Cardiac fibroblast (primary cell): Measurements from ENCODE around the gene CDCP1.

Source experiments
- DNase-seq, 2 donors: peaks; one replicate each; pipeline versions ENCODE4 v3.0.0 to v3.0.0-alpha.2; 2010; ENCODE audit warnings: low read depth in 2 of 2
- H3K4me3 ChIP-seq, 2 donors: replicated peaks in 1 of 2; 1 replicate in 1 of 2; 2 replicates in 1 of 2; pipeline ENCODE4 v1.5.1; 2011; ENCODE audit warnings: low read depth in 2 of 2, low read length in 2 of 2, mild to moderate bottlenecking in 2 of 2, moderate library complexity in 1 of 2
- CTCF ChIP-seq: IDR thresholded peaks from one replicate; pipeline ENCODE4 v1.5.1; 2011; ENCODE audit warnings: low read depth, mild to moderate bottlenecking, low read length, inconsistent platforms

The CDCP1 gene

GRCh38 chr3:45051685-45052084 is 94.5 kb downstream of the CDCP1 start:
- no peak for DNase-seq
- TF ChIP-seq CTCF: no peak
- no peak overlapping the region for H3K4me3 ChIP-seq

- no peak for TF ChIP-seq CTCF
- no peak for DNase-seq
Measured at GRCh38 chr3:45049807-45050206, 96.4 kb downstream of the CDCP1 start.

GRCh38 chr3:45048244-45048643 is 97.9 kb downstream of the CDCP1 start:
- TF ChIP-seq CTCF: no peak
- DNase-seq: peak in 1 of 2 donors; percentile 34
- no peak overlapping the region for H3K4me3 ChIP-seq

More at GRCh38 chr3:45049807-45050206, 96.4 kb downstream of the CDCP1 start:
- H3K4me3 ChIP-seq: no peak overlapping the region

GRCh38 chr3:45043728-45044299 is 102.4 kb downstream of the CDCP1 start:
- no peak overlapping the region for H3K4me3 ChIP-seq
- peak; percentile 84 to 91 for DNase-seq
- TF ChIP-seq CTCF: peak; percentile 45

GRCh38 chr3:45042162-45042561 is 104.0 kb downstream of the CDCP1 start:
- no peak for TF ChIP-seq CTCF
- DNase-seq: no peak
- H3K4me3 ChIP-seq: no peak overlapping the region

- DNase-seq: no peak
- TF ChIP-seq CTCF: no peak
- no peak overlapping the region for H3K4me3 ChIP-seq
Measured at GRCh38 chr3:45041666-45042065, 104.5 kb downstream of the CDCP1 start.
